ENCODE results near the gene DTNB. TPM values are rescaled to one million over a fixed set of nuclear protein-coding genes. Genes with fewer than 3 reads are reported as not detected.

The DTNB gene
- total RNA-seq, 1 donor from 2014 or later = 30.5 TPM

DNA sequence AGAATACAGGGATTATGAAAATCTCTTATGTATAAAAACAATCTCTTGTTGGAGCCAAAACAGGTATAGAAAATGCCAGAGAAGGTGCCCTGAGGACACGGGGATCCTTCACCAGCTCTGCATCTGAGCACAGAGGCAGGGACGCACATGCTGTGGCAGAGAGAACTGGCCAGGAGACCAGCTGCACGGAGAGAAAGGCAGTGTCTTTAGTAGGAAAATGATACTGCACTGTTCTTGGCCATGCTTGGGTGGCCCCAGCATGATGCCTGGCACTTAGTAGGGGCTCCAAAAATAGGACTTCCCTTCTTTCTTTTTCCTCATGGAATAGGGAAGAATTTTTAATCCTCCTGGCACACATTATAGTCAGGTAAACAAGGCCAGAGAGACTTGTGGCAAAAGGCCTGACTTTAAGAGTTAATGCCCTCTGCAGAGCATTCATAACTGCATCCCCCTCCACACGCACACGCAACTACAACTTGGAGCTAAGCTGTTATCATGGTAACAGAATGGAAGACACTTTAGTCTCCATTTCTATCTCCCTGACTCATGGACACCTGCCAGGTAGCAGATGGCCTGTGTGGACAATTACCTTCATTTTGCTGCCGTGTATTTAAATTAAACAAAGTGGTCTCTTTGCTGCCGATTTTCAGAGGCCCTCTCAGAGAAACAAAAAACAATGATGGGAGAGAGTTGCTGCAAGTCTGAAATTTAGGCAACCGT lies 271.9 kb downstream of the DTNB start:
- no peak overlapping the region for H3K27ac Mint-ChIP-seq
- H3K9me3 Mint-ChIP-seq = no peaks in the 10 kb centered on the region
- H3K27me3 Mint-ChIP-seq = no peaks in the 10 kb centered on the region
- intact Hi-C loops (cut with micrococcal nuclease) = no loop called here
- H3K4me1 Mint-ChIP-seq = peaks cover 18% of the 10 kb centered on the region
- DNase-seq = no peak
- H3K36me3 Mint-ChIP-seq (ENCODE audit: low read depth) = no peaks in the 10 kb centered on the region
- no peak overlapping the region for H3K4me3 Mint-ChIP-seq

DNA sequence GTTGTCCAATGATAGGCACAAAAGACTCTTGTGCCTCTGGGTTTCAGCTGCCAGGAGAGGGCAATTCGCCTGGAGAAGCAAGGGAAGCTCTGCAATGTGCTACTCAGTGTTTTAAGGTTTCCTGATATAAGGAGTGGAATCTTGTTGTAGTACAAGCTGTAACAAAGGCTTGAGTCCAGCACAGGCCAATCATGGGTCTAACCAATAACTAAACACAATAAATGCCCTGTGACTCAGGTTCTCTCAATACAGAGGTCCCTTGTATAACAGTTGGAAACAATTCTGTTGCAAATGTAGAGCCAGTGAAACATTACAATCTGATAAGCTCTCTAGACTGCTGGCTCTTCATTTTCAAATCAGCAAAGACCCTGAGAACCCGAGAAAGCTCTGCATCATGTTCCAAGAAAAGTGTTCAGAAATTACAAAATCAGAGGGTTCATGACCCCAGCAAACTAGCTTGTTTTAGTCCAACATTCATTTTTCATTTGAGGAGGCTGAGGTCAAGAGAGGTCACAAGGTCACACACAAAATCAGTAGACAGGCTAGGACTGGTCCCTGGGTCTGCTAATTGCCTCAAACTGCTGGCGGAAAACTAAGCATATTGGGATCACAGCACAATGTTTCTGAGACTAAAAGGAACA lies 272.7 kb downstream of the DTNB start:
- H3K4me3 Mint-ChIP-seq = no peak overlapping the region
- no peaks in the 10 kb centered on the region for H3K9me3 Mint-ChIP-seq
- no peak overlapping the region for H3K27ac Mint-ChIP-seq
- intact Hi-C loops (cut with micrococcal nuclease) = no loop called here
- no peaks in the 10 kb centered on the region for H3K36me3 Mint-ChIP-seq (ENCODE audit: low read depth)
- peaks cover 18% of the 10 kb centered on the region for H3K4me1 Mint-ChIP-seq
- DNase-seq = no peak
- H3K27me3 Mint-ChIP-seq = no peaks in the 10 kb centered on the region

DNA sequence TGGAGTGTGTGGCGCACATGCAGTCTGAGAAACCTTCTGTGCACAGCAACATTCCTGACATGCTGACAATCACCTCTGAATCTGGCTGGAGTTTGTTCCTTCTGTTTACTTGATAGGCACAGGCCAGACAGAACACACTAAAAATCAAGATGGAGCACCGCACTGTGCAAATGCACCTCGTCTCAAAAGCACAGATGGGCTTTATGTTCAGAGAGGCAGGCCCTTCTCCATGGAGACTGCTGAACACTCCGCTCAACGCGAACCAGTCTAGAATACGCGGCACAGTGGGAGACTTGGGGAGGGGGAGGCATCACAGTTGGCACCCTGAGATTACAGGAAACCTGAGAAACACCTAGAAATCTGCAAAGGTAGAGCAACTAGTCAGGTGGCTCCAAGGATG lies 273.2 kb downstream of the DTNB start:
- Mint-ChIP-seq H3K27ac (no peak overlapping the region), H3K4me1 (peaks cover 18% of the 10 kb centered on the region), H3K9me3 (no peaks in the 10 kb centered on the region), H3K4me3 (no peak overlapping the region), H3K27me3 (no peaks in the 10 kb centered on the region), H3K36me3 (ENCODE audit: low read depth) (no peaks in the 10 kb centered on the region)
- intact Hi-C loops (cut with micrococcal nuclease) = no loop called here
- DNase-seq = no peak

DNA sequence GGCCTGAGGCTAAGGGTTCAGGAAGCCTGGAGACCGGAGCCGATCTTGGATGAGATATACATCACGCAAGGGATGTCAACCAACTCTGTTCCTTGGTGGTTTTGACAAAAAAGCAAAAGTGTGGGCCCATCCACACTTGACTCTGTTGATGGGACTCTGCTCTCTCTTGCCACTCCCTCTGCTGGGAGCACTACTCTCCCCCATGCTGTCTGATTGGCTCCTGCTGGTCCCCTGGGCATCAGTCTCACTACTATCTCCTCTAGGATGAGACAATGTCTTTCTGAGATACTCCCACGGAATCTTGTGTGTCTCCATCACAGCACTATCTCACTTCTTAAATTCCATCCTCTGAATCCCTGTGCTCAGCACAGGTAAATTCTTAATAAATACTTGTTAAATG lies 274.8 kb downstream of the DTNB start:
- peaks cover 5% of the 10 kb centered on the region for H3K9me3 Mint-ChIP-seq
- H3K4me3 Mint-ChIP-seq = no peak overlapping the region
- no peaks in the 10 kb centered on the region for H3K36me3 Mint-ChIP-seq (ENCODE audit: low read depth)
- H3K27ac Mint-ChIP-seq = no peak overlapping the region
- no peak for DNase-seq
- peaks cover 13% of the 10 kb centered on the region for H3K4me1 Mint-ChIP-seq
- H3K27me3 Mint-ChIP-seq = no peaks in the 10 kb centered on the region
- intact Hi-C loops (cut with micrococcal nuclease) = no loop called here

DNA sequence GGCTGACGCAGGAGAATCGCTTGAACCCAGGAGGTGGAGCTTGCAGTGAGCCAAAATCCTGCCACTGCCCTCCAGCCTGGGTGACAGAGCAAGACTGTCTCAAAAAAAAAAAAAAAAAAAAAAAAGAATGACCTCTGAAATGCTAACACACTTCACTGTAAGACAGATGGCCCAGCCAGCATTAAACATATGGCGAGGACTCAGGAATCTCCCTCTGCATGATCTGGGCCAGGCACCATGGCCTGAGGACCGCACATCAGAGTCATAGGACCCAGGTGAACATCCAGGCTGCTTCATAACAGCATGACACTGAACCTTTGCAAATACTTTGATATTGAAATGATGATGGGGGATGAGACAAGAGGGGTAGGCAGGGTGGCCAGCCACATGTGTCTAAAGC lies 275.6 kb downstream of the DTNB start:
- Mint-ChIP-seq H3K27ac (no peak overlapping the region), H3K4me3 (no peak overlapping the region), H3K4me1 (peaks cover 6% of the 10 kb centered on the region), H3K27me3 (no peaks in the 10 kb centered on the region), H3K36me3 (ENCODE audit: low read depth) (peaks cover under 1% of the 10 kb centered on the region), H3K9me3 (peaks cover 5% of the 10 kb centered on the region)
- intact Hi-C loops (cut with micrococcal nuclease) = no loop called here
- DNase-seq = no peak

DNA sequence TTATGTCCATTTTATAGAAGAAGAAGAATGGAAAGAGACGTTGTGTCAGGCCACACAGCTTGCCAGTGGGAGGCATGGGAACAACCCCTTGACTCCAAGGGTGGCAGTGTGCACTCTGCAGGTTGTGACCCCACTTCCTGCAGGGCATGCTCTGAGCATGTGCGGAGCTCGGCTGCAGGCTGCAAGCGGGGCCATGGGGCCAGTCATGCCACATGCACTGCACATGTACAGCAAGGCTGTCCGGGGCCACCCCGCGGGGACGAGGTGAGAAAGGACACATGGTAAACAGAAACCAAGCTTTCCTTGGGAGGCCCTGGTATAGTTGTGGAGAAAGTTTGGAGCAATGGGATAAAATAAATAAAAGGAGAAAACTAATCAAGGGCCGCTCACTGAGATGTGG lies 284.2 kb downstream of the DTNB start:
- peaks cover 22% of the 10 kb centered on the region for H3K4me1 Mint-ChIP-seq
- no peak for DNase-seq
- H3K36me3 Mint-ChIP-seq (ENCODE audit: low read depth) = peaks cover 23% of the 10 kb centered on the region
- peaks cover 11% of the 10 kb centered on the region for H3K9me3 Mint-ChIP-seq
- H3K27me3 Mint-ChIP-seq = no peaks in the 10 kb centered on the region
- H3K4me3 Mint-ChIP-seq = no peak overlapping the region
- intact Hi-C loops (cut with micrococcal nuclease) = no loop called here
- H3K27ac Mint-ChIP-seq = no peak overlapping the region

DNA sequence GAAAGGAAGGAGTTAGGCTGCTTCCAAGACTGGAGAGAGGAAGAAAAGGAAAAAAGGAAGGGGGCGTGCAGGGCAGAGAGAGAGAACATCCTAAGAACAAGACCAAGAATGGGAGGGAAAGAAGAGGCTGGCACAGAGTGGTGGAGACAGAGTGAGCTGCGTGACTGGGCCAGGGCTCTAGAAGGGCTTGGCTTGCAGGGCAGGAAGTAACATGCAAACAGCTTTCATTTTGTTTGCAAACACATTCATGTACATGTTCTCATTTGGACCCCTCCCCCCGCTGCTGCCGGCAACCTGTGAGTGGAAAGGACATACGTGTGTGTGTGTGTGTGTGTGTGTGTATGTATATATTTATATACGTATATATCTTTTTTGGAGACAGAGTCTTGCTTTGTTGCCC lies 284.9 kb downstream of the DTNB start:
- H3K36me3 Mint-ChIP-seq (ENCODE audit: low read depth) = peaks cover 23% of the 10 kb centered on the region
- peak; percentile 84 for DNase-seq
- H3K4me3 Mint-ChIP-seq = peak overlapping the region; percentile 6
- no peaks in the 10 kb centered on the region for H3K27me3 Mint-ChIP-seq
- peak overlapping the region; percentile 40 for H3K27ac Mint-ChIP-seq
- H3K9me3 Mint-ChIP-seq = peaks cover 8% of the 10 kb centered on the region
- intact Hi-C loops (cut with micrococcal nuclease) = no loop called here
- peaks cover 22% of the 10 kb centered on the region for H3K4me1 Mint-ChIP-seq

DNA sequence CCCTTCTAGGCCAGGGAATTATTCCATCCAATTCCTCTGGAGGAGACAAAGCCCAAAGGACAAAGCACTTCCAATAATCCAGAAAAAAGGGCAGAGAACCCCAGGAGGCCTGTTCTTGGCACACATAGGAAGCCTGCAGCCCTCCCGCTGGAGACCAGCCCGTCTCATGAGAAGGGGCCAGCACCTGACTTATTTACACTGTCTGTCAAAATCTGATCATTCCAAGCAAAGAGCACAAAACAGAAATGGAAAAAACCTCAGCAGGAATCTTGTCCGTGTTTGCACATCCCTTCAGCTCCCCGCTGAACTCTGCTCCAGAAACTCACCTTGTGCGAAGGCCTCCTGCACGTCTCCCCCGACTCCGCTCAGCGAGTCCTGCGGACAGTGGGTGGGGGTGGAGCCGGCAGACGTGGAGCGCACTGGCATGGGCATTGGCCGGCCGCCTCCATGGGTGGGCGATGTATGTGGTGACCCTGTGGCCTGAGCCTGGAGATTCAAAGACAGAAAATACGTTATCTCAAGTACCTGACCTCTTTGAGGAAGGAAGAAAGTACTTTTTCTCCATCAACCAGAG lies 285.4 kb downstream of the DTNB start:
- Mint-ChIP-seq H3K36me3 (ENCODE audit: low read depth) (peaks cover 23% of the 10 kb centered on the region), H3K9me3 (peaks cover 8% of the 10 kb centered on the region)

DNA sequence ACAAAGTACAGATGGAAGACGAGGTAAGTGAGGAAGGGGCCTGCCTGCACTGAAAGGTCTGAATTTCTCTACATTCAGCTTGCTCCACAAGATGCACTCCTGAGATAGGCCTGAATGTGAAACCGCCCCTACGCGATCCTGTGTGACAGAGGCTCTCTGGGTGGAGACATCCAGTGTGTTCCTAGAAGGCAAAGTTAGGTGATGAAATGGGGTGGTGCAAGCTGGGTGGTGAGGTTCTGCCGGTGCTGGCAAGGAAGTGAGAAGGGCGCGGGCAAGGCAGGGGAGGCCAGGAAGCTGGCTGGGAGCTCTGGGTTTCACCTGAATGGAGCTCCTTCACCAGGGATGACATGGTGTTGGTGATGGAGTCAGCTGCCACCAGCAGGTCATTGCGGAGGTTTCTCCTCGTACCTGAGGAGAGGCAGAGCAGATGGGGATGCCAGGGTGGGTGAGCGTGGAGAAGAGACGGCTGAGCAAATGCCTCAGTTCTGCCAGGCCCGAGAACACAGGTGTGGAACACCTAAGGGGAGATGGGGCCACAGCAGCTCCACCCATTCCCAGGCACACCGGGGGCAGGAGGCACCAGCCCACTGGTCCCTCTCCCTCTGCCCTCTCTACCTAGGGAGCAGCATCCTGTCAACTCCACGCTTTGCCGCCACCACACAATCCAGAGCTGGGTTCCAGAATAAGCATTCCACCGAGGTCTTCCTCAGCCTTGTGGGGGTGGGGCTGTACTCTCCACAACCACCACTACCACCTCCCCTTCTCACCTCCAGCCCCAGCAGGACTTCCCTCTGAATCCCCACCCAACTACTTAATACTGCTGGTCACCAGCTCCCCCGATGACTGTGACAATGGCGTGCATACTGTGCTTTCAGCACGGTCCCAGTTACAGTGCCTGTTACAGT lies 286.2 kb downstream of the DTNB start:
- peaks cover 22% of the 10 kb centered on the region for H3K4me1 Mint-ChIP-seq

More for the DNA sequence above, 285.4 kb downstream of the DTNB start:
- H3K27ac Mint-ChIP-seq = peak overlapping the region; percentile 40
- DNase-seq = no peak
- H3K4me3 Mint-ChIP-seq = peak overlapping the region; percentile 6
- H3K4me1 Mint-ChIP-seq = peaks cover 22% of the 10 kb centered on the region
- intact Hi-C loops (cut with micrococcal nuclease) = no loop called here
- no peaks in the 10 kb centered on the region for H3K27me3 Mint-ChIP-seq

DNA sequence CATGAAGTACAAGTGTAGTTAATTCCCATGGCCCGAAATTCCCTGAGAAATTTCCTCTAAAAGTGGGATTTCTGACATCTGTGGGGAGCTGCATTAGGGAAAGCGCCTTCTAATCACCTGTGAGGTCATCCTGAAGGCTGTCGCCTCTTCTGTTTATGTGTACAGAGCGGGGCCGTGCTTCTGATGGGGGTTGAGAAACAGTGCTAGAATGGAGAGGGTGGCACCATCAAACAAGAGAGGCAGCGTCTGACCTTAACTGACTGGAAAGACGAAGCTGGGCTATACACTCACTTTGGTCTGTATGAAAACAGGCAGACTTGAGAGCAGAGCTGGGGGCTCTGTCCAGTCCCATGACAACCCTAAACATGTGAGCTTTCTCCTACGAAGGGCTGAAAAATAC lies 287.5 kb downstream of the DTNB start:
- Mint-ChIP-seq H3K4me3 (no peak overlapping the region), H3K27me3 (no peaks in the 10 kb centered on the region), H3K9me3 (no peaks in the 10 kb centered on the region), H3K4me1 (peaks cover 21% of the 10 kb centered on the region), H3K27ac (no peak overlapping the region), H3K36me3 (ENCODE audit: low read depth) (peaks cover 18% of the 10 kb centered on the region)
- intact Hi-C loops (cut with micrococcal nuclease) = no loop called here
- DNase-seq = no peak

More for the DNA sequence above, 286.2 kb downstream of the DTNB start:
- Mint-ChIP-seq H3K4me3 (no peak overlapping the region), H3K9me3 (peaks cover 3% of the 10 kb centered on the region), H3K27ac (peak overlapping the region; percentile 40), H3K27me3 (no peaks in the 10 kb centered on the region), H3K36me3 (ENCODE audit: low read depth) (peaks cover 21% of the 10 kb centered on the region)
- DNase-seq = no peak
- intact Hi-C loops (cut with micrococcal nuclease) = no loop called here

DNA sequence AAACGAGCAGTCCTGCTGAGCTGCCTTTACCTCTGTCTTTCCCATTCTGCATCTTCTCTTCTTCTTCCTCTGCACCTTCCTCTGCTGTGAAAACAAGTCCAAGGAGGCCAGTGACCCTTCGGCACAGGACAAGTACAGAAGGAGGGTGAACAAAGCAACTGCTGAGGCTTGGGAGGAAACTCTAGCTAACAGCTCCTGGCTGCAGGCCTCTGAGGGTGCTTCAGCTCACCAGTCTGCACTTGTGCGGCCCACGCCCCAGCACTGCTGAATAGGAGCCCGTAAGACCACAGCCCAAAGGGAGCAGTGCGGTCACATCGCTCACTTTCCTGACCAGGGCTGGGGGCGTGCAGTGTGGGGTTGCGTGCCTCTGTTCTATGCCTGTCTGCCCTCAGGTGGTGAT lies 289.6 kb downstream of the DTNB start:
- peaks cover 12% of the 10 kb centered on the region for H3K36me3 Mint-ChIP-seq (ENCODE audit: low read depth)
- no peak overlapping the region for H3K27ac Mint-ChIP-seq
- peaks cover 28% of the 10 kb centered on the region for H3K4me1 Mint-ChIP-seq
- H3K9me3 Mint-ChIP-seq = no peaks in the 10 kb centered on the region
- intact Hi-C loops (cut with micrococcal nuclease) = no loop called here
- no peak overlapping the region for H3K4me3 Mint-ChIP-seq
- DNase-seq = no peak
- H3K27me3 Mint-ChIP-seq = no peaks in the 10 kb centered on the region

DNA sequence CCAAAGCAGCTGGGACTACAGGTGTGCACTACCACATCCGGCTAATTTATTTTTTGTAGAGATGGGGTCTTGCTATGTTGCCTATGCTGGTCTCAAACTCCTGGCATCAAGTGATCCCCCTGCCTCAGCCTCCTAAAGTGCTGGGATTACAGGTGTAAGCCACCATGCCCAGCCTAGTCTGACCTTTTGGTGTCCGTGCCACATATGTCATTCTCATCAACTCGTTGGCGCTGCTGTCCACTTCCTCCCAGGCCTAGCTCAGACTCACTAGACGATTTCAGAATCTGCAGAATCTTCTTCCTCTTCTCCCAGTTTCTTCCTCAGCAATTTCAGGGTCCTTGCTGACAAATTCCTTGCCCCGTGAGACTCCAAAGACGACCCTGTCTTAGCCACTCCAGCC lies 291.9 kb downstream of the DTNB start:
- intact Hi-C loops (cut with micrococcal nuclease) = no loop called here
- DNase-seq = no peak
- H3K27me3 Mint-ChIP-seq = no peaks in the 10 kb centered on the region
- H3K36me3 Mint-ChIP-seq (ENCODE audit: low read depth) = peaks cover under 1% of the 10 kb centered on the region
- no peaks in the 10 kb centered on the region for H3K9me3 Mint-ChIP-seq
- peaks cover 25% of the 10 kb centered on the region for H3K4me1 Mint-ChIP-seq
- no peak overlapping the region for H3K4me3 Mint-ChIP-seq
- no peak overlapping the region for H3K27ac Mint-ChIP-seq

DNA sequence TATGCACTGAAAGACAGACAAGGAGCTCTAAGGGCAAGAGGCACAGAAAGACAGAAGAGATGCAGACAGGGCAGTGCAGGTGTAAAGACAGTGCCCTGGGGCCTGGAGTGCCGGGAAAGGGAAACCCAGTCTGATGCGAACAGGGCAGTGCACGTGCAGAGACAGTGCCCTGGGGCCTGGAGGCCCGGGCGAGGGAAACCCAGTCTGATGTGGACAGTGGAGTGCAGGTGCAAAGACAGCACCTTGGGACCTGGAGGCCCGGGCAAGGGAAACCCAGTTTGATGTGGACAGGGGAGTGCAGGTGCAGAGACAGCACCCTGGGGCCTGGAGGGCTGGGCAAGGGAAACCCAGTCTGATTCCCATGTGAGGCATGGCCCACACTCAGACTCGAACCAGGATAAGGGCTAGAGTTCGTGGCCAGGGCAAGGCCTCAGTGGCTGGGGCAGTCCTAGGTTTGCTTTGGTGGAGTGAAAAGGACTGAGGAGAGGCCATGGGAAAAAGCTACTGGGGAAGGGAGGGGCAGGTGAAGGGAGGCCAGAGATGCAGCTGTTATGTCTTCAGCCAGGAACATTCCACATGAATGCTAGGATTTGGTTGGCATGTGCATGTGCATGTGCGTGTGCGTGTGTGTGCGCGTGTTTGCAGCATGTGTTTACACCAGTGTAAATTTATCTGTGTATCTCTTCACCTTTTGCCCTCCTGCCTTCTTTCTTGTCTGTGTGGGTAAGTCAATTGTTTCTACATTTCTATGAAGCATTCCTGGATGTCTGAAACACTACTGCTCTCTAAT lies 292.6 kb downstream of the DTNB start:
- Mint-ChIP-seq H3K4me3 (no peak overlapping the region), H3K27ac (no peak overlapping the region), H3K9me3 (no peaks in the 10 kb centered on the region), H3K36me3 (ENCODE audit: low read depth) (no peaks in the 10 kb centered on the region), H3K27me3 (no peaks in the 10 kb centered on the region), H3K4me1 (peaks cover 30% of the 10 kb centered on the region)
- intact Hi-C loops (cut with micrococcal nuclease) = no loop called here
- DNase-seq = no peak

Data from activated CD4-positive, alpha-beta T cell treated with anti-CD3 and anti-CD28 coated beads, Interleukin-2, amount 10 ng/mL, durations not matched to agents 24 days and 14 days (primary cell).